Measurements from ENCODE around the gene MFAP3L. TPM values are rescaled to one million over a fixed set of nuclear protein-coding genes. Genes with fewer than 3 reads are reported as not detected.

Gene MFAP3L
- total RNA-seq (1.1 TPM), polyA plus RNA-seq (ENCODE audit: insufficient read depth in 1 of 8, insufficient read length in 8 of 8, low replicate concordance in 1 of 8) (1 to 10 TPM in 7 of 8 donors, under 1 TPM in 1; 0.98 to 2.5 (median 1.6) TPM)
- long read RNA-seq, donor 1: 0 reads
- long read RNA-seq, donor 2: 0 reads
- long read RNA-seq, donor 3, full-length matches to known transcripts: 1 of 1 reads
- long read RNA-seq, donor 3, partial matches to known transcripts: 0 of 1 reads
- long read RNA-seq, donor 3, other reads (novel, unspliced or antisense): 0 of 1 reads
- long read RNA-seq, donor 4: 0 reads
- long read RNA-seq, donor 5: 0 reads
- long read RNA-seq, donor 6: 0 reads
- long read RNA-seq, donor 7: 0 reads
- long read RNA-seq, donor 8: 0 reads
- long read RNA-seq, donor 9, partial matches to known transcripts: 0 of 1 reads
- long read RNA-seq, donor 9, other reads (novel, unspliced or antisense): 0 of 1 reads
- long read RNA-seq, donor 10, full-length matches to known transcripts: 1 of 1 reads
- long read RNA-seq, donor 10, partial matches to known transcripts: 0 of 1 reads
- long read RNA-seq, donor 10, other reads (novel, unspliced or antisense): 0 of 1 reads
- long read RNA-seq, donor 11: 0 reads

- peak; percentile 94 for DNase-seq
- peaks cover 9% of the 10 kb centered on the region for H3K4me1 ChIP-seq (ENCODE audit: control insufficient read depth, insufficient read depth, low read length)
- under 1% methylated on average over 79 of the region's 86 CpGs for WGBS (ENCODE audit: insufficient coverage)
- peaks cover 48% of the 10 kb centered on the region for H3K27me3 ChIP-seq (ENCODE audit: control insufficient read depth, insufficient read depth, low read length)
- H3K4me3 ChIP-seq (ENCODE audit: low read length): peak within 1 kb of the TSS; percentile 87
- H3K36me3 ChIP-seq (ENCODE audit: control insufficient read depth, insufficient read depth, low read length): no peaks in the 10 kb centered on the region
- H3K9me3 ChIP-seq (replicated peaks; ENCODE audit: control insufficient read depth, low read depth, low read length): no peaks in the 10 kb centered on the region
- H3K27ac ChIP-seq (ENCODE audit: low read length): peak within 1 kb of the TSS; percentile 78
Measured at GRCh38 chr4:170026253-170027021, at the start of gene MFAP3L. MFAP3L (minus strand) TSS chr4:170026395; CDS start chr4:170005877, 20,518 bp downstream.

- WGBS (ENCODE audit: insufficient coverage): 85% methylated on average over 6 of the region's 6 CpGs
- Histone ChIP-seq H3K27me3 (ENCODE audit: control insufficient read depth, insufficient read depth, low read length) (no peaks in the 10 kb centered on the region), H3K27ac (ENCODE audit: low read length) (no peak overlapping the region)
Measured at GRCh38 chr4:170071196-170071595, 45.0 kb upstream of the MFAP3L start.

GRCh38 chr4:170068438-170069128, 42.4 kb upstream of the MFAP3L start:
- H3K27me3 ChIP-seq (ENCODE audit: control insufficient read depth, insufficient read depth, low read length): no peaks in the 10 kb centered on the region
- H3K4me3 ChIP-seq (ENCODE audit: low read length): no peak overlapping the region
- no peaks in the 10 kb centered on the region for H3K4me1 ChIP-seq (ENCODE audit: control insufficient read depth, insufficient read depth, low read length)
- no peak overlapping the region for H3K27ac ChIP-seq (ENCODE audit: low read length)
- WGBS (ENCODE audit: insufficient coverage): 100% methylated on average over 1 of the region's 8 CpGs
- no peak for DNase-seq
- no peaks in the 10 kb centered on the region for H3K9me3 ChIP-seq (replicated peaks; ENCODE audit: control insufficient read depth, low read depth, low read length)
- peaks cover 24% of the 10 kb centered on the region for H3K36me3 ChIP-seq (ENCODE audit: control insufficient read depth, insufficient read depth, low read length)

More at GRCh38 chr4:170071196-170071595, 45.0 kb upstream of the MFAP3L start:
- DNase-seq: no peak
- Histone ChIP-seq H3K36me3 (ENCODE audit: control insufficient read depth, insufficient read depth, low read length) (peaks cover 25% of the 10 kb centered on the region), H3K4me3 (ENCODE audit: low read length) (no peak overlapping the region), H3K4me1 (ENCODE audit: control insufficient read depth, insufficient read depth, low read length) (no peaks in the 10 kb centered on the region), H3K9me3 (replicated peaks; ENCODE audit: control insufficient read depth, low read depth, low read length) (no peaks in the 10 kb centered on the region)

- WGBS (ENCODE audit: insufficient coverage): no CpG with 5 or more reads among the region's 4 CpGs
- H3K36me3 ChIP-seq (ENCODE audit: control insufficient read depth, insufficient read depth, low read length): peaks cover 14% of the 10 kb centered on the region
- H3K4me3 ChIP-seq (ENCODE audit: low read length): no peak overlapping the region
- no peak for DNase-seq
- H3K9me3 ChIP-seq (replicated peaks; ENCODE audit: control insufficient read depth, low read depth, low read length): no peaks in the 10 kb centered on the region
- no peaks in the 10 kb centered on the region for H3K27me3 ChIP-seq (ENCODE audit: control insufficient read depth, insufficient read depth, low read length)
- H3K4me1 ChIP-seq (ENCODE audit: control insufficient read depth, insufficient read depth, low read length): no peaks in the 10 kb centered on the region
- H3K27ac ChIP-seq (ENCODE audit: low read length): no peak overlapping the region
Measured at GRCh38 chr4:170059421-170059820, 33.2 kb upstream of the MFAP3L start.

- Histone ChIP-seq H3K4me1 (ENCODE audit: control insufficient read depth, insufficient read depth, low read length) (no peaks in the 10 kb centered on the region), H3K9me3 (replicated peaks; ENCODE audit: control insufficient read depth, low read depth, low read length) (no peaks in the 10 kb centered on the region), H3K27me3 (ENCODE audit: control insufficient read depth, insufficient read depth, low read length) (no peaks in the 10 kb centered on the region), H3K4me3 (ENCODE audit: low read length) (no peak overlapping the region), H3K27ac (ENCODE audit: low read length) (no peak overlapping the region), H3K36me3 (ENCODE audit: control insufficient read depth, insufficient read depth, low read length) (peaks cover 13% of the 10 kb centered on the region)
- DNase-seq: no peak
- no CpG with 5 or more reads among the region's 2 CpGs for WGBS (ENCODE audit: insufficient coverage)
Measured at GRCh38 chr4:170058826-170059225, 32.6 kb upstream of the MFAP3L start.

- no peaks in the 10 kb centered on the region for H3K9me3 ChIP-seq (replicated peaks; ENCODE audit: control insufficient read depth, low read depth, low read length)
- 89% methylated on average over 2 of the region's 4 CpGs for WGBS (ENCODE audit: insufficient coverage)
Measured at GRCh38 chr4:170057866-170058265, 31.7 kb upstream of the MFAP3L start.

GRCh38 chr4:170052919-170053318, 26.7 kb upstream of the MFAP3L start:
- no peak for DNase-seq
- Histone ChIP-seq H3K4me1 (ENCODE audit: control insufficient read depth, insufficient read depth, low read length) (no peaks in the 10 kb centered on the region), H3K27me3 (ENCODE audit: control insufficient read depth, insufficient read depth, low read length) (no peaks in the 10 kb centered on the region), H3K4me3 (ENCODE audit: low read length) (no peak overlapping the region), H3K27ac (ENCODE audit: low read length) (no peak overlapping the region), H3K36me3 (ENCODE audit: control insufficient read depth, insufficient read depth, low read length) (no peaks in the 10 kb centered on the region), H3K9me3 (replicated peaks; ENCODE audit: control insufficient read depth, low read depth, low read length) (no peaks in the 10 kb centered on the region)
- 80% methylated on average over 1 of the region's 5 CpGs for WGBS (ENCODE audit: insufficient coverage)

More at GRCh38 chr4:170057866-170058265, 31.7 kb upstream of the MFAP3L start:
- Histone ChIP-seq H3K27ac (ENCODE audit: low read length) (no peak overlapping the region), H3K36me3 (ENCODE audit: control insufficient read depth, insufficient read depth, low read length) (peaks cover 9% of the 10 kb centered on the region), H3K4me1 (ENCODE audit: control insufficient read depth, insufficient read depth, low read length) (no peaks in the 10 kb centered on the region), H3K27me3 (ENCODE audit: control insufficient read depth, insufficient read depth, low read length) (no peaks in the 10 kb centered on the region), H3K4me3 (ENCODE audit: low read length) (no peak overlapping the region)
- DNase-seq: no peak

- Histone ChIP-seq H3K4me1 (ENCODE audit: control insufficient read depth, insufficient read depth, low read length) (no peaks in the 10 kb centered on the region), H3K27ac (ENCODE audit: low read length) (no peak overlapping the region), H3K9me3 (replicated peaks; ENCODE audit: control insufficient read depth, low read depth, low read length) (no peaks in the 10 kb centered on the region), H3K36me3 (ENCODE audit: control insufficient read depth, insufficient read depth, low read length) (no peaks in the 10 kb centered on the region), H3K27me3 (ENCODE audit: control insufficient read depth, insufficient read depth, low read length) (no peaks in the 10 kb centered on the region), H3K4me3 (ENCODE audit: low read length) (no peak overlapping the region)
- WGBS (ENCODE audit: insufficient coverage): 79% methylated on average over 2 of the region's 2 CpGs
- no peak for DNase-seq
Measured at GRCh38 chr4:170051402-170051801, 25.2 kb upstream of the MFAP3L start.

- no peak overlapping the region for H3K27ac ChIP-seq (ENCODE audit: low read length)
- no peak overlapping the region for H3K4me3 ChIP-seq (ENCODE audit: low read length)
- no peaks in the 10 kb centered on the region for H3K4me1 ChIP-seq (ENCODE audit: control insufficient read depth, insufficient read depth, low read length)
- no peak for DNase-seq
- WGBS (ENCODE audit: insufficient coverage): 60% methylated on average over 1 of the region's 6 CpGs
- no peaks in the 10 kb centered on the region for H3K9me3 ChIP-seq (replicated peaks; ENCODE audit: control insufficient read depth, low read depth, low read length)
- H3K27me3 ChIP-seq (ENCODE audit: control insufficient read depth, insufficient read depth, low read length): no peaks in the 10 kb centered on the region
- no peaks in the 10 kb centered on the region for H3K36me3 ChIP-seq (ENCODE audit: control insufficient read depth, insufficient read depth, low read length)
Measured at GRCh38 chr4:170049766-170050165, 23.6 kb upstream of the MFAP3L start.

All from muscle of leg (tissue), 16 donors.